ENCODE measurements around the gene GRB2. TPM values are rescaled to one million over a fixed set of nuclear protein-coding genes. Genes with fewer than 3 reads are reported as not detected.

GRB2 gene
- total and polyA plus RNA-seq, 12 donors, result 36.0 to 374 (median 114) TPM

DNA sequence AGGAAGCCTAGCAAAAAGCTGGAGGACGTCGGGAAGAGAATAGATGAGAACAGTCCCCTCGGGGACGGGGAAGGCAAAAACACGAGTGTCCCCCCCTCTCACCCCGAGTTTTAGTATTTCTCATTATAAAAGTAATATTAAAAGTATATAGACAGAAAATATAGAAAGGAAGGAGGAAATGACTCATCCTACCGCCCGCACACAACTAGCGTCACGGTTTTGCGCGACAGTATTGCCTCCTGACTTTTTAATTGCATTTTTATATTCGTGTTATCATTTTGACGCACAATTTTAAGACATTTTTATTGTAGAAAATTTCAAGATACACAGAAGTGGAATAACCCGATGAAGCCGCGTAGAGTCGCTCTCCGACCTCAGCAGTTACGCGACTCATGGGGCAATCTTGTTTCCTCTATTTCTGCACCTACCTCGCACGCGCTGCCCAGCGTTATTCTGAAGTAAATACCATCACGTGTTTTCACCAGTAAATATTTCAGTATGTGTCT is 115.6 kb downstream of the GRB2 start:
- DNase-seq, result peak; percentile 59 to 88 (median 78)
- 2 to 4% (median 3%) methylated on average over 26 of the region's 26 CpGs for WGBS, 4 donors
- intact Hi-C loops (cut with DNase I), result no loop called here

DNA sequence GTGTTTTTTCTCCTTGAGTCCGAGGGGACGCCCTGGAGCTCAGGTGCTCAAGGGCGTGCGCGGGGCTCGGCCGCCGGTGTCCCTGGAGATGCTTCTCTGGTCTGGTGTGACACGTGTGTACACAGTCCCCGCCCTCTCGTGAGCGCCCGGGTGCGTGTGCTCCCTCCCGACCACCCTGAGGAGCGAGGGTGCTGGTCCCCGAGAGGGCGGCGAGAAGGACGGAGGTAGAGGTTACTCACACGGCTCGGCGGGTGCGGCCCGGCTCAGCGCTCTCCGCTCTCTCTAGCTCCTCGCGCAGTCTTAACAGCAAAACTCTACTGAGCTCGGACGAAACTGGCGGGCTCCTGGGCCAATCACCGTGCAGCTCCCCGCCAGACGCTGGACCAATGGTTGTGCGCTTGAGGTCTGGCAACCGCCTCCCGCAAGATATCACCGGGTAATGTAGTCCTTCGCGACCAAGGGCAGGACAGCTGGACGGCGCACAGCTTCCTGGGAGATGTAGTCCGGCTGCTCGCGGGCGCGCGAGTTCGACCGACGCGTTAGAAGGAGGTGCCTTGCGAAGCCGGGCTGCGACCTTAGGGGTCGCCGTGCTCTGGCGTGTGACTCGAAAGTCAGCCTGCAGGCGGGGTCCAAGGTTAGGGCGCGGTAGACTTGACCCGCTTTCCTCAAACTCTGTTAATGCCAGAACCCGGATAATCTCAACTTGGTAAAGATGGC is 116.2 kb downstream of the GRB2 start, which contains the start of gene SLC25A19:
TSS of gene SLC25A19 (minus strand) at position 319 of the 717 bp plus-strand sequence. CDS start 2,669 bp downstream, outside the sequence.
- peak within 1 kb of the TSS; percentile 27 to 82 (median 38) for H3K4me3 ChIP-seq
- H3K4me1 ChIP-seq (replicated peaks in 1 of 2), result peaks cover 9 to 30% of the 10 kb centered on the region in 2 donors
- H3K27me3 ChIP-seq, result no peaks in the 10 kb centered on the region
- TF ChIP-seq, protein P1, sequence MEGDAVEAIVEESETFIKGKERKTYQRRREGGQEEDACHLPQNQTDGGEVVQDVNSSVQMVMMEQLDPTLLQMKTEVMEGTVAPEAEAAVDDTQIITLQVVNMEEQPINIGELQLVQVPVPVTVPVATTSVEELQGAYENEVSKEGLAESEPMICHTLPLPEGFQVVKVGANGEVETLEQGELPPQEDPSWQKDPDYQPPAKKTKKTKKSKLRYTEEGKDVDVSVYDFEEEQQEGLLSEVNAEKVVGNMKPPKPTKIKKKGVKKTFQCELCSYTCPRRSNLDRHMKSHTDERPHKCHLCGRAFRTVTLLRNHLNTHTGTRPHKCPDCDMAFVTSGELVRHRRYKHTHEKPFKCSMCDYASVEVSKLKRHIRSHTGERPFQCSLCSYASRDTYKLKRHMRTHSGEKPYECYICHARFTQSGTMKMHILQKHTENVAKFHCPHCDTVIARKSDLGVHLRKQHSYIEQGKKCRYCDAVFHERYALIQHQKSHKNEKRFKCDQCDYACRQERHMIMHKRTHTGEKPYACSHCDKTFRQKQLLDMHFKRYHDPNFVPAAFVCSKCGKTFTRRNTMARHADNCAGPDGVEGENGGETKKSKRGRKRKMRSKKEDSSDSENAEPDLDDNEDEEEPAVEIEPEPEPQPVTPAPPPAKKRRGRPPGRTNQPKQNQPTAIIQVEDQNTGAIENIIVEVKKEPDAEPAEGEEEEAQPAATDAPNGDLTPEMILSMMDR (IDR thresholded peaks at IDR 0.05), result peak in 1 of 6 experiments; percentile 5
- peak; percentile 87 to 99 for TF ChIP-seq POLR2A (IDR thresholded peaks at IDR 0.05)
- peak; percentile 97 to 99 (median 99) for DNase-seq
- H3K27ac ChIP-seq, result peak within 1 kb of the TSS; percentile 86 to 99 (median 90)
- peaks cover 0 to 8% of the 10 kb centered on the region in 2 donors for H3K36me3 ChIP-seq (replicated peaks in 1 of 2)
- intact Hi-C loops (cut with DNase I), result no loop called here
- H3K9me3 ChIP-seq (replicated peaks in 1 of 3), result no peaks in the 10 kb centered on the region
- WGBS, 4 donors, result 0% methylated on average over 2 to 65 of the region's 65 CpGs

More for the DNA sequence above, 115.6 kb downstream of the GRB2 start:
- peaks cover 9 to 30% of the 10 kb centered on the region in 2 donors for H3K4me1 ChIP-seq (replicated peaks in 1 of 2)
- no peaks in the 10 kb centered on the region for H3K9me3 ChIP-seq (replicated peaks in 1 of 3)
- H3K4me3 ChIP-seq, result peak overlapping the region in 2 of 4 donors; percentile 47 to 82
- H3K36me3 ChIP-seq (replicated peaks in 1 of 2), result peaks cover 0 to 8% of the 10 kb centered on the region in 2 donors
- TF ChIP-seq POLR2A (IDR thresholded peaks at IDR 0.05), result no peak
- TF ChIP-seq, protein P1 (IDR thresholded peaks at IDR 0.05), result peak in 4 of 6 experiments; percentile 13 to 32 (median 30)
- peak overlapping the region; percentile 86 to 99 (median 90) for H3K27ac ChIP-seq
- H3K27me3 ChIP-seq, result no peaks in the 10 kb centered on the region

DNA sequence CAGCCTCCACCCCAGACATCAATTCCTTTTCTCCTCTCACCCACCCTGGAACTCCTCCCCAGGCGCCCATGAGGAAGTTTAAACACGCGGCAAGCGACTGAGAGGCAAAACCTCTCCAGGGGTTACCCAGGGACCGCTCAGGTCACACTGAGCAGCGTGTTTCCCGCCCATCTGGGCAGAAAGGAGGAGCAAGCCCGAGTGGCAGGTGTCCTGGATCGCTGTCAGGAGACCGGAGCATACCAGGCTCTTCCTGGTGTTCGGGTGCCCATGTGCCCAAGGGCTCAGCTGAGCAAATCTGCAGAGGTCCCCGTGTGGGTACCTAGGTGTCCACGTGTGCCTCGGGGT is 116.7 kb downstream of the GRB2 start:
- Histone ChIP-seq H3K27ac (peak overlapping the region; percentile 47 to 99 (median 90)), H3K27me3 (no peaks in the 10 kb centered on the region), H3K4me1 (replicated peaks in 1 of 2) (peaks cover 9 to 30% of the 10 kb centered on the region in 2 donors), H3K36me3 (replicated peaks in 1 of 2) (peaks cover 0 to 8% of the 10 kb centered on the region in 2 donors), H3K4me3 (peak overlapping the region; percentile 27 to 82 (median 38)), H3K9me3 (replicated peaks in 1 of 3) (no peaks in the 10 kb centered on the region)
- 0 to 4% (median 2%) methylated on average over 3 to 14 of the region's 14 CpGs for WGBS, 4 donors
- TF ChIP-seq, protein P1 (IDR thresholded peaks at IDR 0.05), result no peak
- no peak for TF ChIP-seq POLR2A (IDR thresholded peaks at IDR 0.05)
- DNase-seq, result peak in 5 of 7 donors; percentile 63 to 73 (median 66)
- intact Hi-C loops (cut with DNase I), result no loop called here

DNA sequence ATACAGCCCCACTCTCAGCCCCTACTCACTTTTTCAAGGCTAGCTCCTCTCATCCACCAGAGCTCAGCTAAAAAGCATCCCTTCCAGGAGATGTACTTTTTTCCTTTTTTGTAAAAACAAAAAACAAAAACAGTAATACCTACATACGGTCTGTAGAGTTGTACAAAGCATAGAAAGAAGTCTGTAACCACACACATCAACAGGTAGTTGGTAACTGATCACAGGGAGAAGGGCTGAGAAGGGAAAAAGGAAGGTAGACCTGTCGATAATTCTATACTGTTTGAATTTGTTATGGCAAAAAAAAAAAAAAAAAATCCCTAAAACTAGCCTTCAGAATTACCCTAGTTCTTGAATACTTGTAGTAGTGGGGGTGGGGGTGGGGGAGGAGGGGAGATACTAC is 117.1 kb downstream of the GRB2 start:
- Histone ChIP-seq H3K4me1 (replicated peaks in 1 of 2) (peaks cover 9 to 30% of the 10 kb centered on the region in 2 donors), H3K27me3 (no peaks in the 10 kb centered on the region), H3K4me3 (peak overlapping the region in 2 of 4 donors; percentile 49 to 82), H3K36me3 (replicated peaks in 1 of 2) (peaks cover 0 to 12% of the 10 kb centered on the region in 2 donors), H3K9me3 (replicated peaks in 1 of 3) (no peaks in the 10 kb centered on the region), H3K27ac (peak overlapping the region in 4 of 5 donors; percentile 86 to 99 (median 94))
- TF ChIP-seq POLR2A (IDR thresholded peaks at IDR 0.05), result no peak
- TF ChIP-seq, protein P1 (IDR thresholded peaks at IDR 0.05), result no peak
- 21 to 30% (median 24%) methylated on average over 2 of the region's 2 CpGs for WGBS, 4 donors
- intact Hi-C loops (cut with DNase I), result no loop called here
- DNase-seq, result no peak
